ENCODE measurements around the gene ZGPAT. TPM values are rescaled to one million over a fixed set of nuclear protein-coding genes. Genes with fewer than 3 reads are reported as not detected.

ZGPAT gene
- total RNA-seq, 2 experiments from 2014 or later, result 15.3 to 21.9 TPM

DNA sequence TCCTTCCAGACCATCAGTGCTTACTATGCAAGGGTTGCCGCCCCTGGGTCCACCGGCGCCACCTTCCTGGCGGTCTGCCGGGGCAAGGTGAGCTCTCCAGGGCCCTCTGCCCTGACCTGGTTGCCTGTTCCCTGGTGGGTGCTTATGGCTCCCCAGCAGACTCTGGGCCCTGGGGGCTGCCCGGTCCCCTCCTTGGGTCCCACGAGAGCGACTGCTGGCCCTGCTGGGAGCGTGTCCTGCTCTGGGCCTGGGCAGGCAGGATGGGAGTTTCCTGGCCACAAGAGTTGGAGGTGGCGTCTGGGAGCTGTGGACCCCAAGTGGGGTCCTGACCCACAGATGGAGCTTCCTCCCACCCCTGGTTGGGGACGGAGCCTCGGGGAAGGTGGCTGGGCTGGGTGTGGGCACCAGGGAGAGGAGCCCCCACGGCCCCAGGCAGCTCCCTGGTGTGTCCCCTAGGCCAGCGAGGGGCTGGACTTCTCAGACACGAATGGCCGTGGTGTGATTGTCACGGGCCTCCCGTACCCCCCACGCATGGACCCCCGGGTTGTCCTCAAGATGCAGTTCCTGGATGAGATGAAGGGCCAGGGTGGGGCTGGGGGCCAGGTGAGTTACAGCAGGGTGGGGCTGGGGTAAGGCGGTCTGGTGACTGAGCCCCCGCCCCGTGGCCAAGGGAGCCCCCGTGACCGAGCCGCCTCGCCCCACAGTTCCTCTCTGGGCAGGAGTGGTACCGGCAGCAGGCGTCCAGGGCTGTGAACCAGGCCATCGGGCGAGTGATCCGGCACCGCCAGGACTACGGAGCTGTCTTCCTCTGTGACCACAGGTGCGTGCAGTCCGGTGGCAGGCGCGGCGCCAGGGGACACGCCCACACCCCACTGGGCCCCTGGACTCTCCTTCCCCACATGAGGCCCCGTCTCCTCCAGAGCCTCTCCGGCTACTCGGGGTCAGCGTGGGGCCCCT lies 18.5 kb upstream of the ZGPAT start:
- no peaks in the 10 kb centered on the region for H3K27me3 Mint-ChIP-seq
- intact Hi-C loops (cut with DNase I, micrococcal nuclease), result no loop called here
- ChIA-PET POLR2A (interaction anchor here (0.6 kb wide), 1 partner anchor 193 kb away, joined by 3 read pairs; no protein-coding TSS in a partner anchor), CTCF (no interaction called here)
- H3K27ac Mint-ChIP-seq, result no peak overlapping the region
- peaks cover 17% of the 10 kb centered on the region for H3K4me1 Mint-ChIP-seq
- H3K9me3 Mint-ChIP-seq (ENCODE audit: low read depth), result no peaks in the 10 kb centered on the region
- DNase-seq (peak; percentile 6), ATAC-seq (no peak)
- H3K36me3 Mint-ChIP-seq (ENCODE audit: low read depth), result peaks cover 15% of the 10 kb centered on the region
- no peak overlapping the region for H3K4me3 Mint-ChIP-seq

DNA sequence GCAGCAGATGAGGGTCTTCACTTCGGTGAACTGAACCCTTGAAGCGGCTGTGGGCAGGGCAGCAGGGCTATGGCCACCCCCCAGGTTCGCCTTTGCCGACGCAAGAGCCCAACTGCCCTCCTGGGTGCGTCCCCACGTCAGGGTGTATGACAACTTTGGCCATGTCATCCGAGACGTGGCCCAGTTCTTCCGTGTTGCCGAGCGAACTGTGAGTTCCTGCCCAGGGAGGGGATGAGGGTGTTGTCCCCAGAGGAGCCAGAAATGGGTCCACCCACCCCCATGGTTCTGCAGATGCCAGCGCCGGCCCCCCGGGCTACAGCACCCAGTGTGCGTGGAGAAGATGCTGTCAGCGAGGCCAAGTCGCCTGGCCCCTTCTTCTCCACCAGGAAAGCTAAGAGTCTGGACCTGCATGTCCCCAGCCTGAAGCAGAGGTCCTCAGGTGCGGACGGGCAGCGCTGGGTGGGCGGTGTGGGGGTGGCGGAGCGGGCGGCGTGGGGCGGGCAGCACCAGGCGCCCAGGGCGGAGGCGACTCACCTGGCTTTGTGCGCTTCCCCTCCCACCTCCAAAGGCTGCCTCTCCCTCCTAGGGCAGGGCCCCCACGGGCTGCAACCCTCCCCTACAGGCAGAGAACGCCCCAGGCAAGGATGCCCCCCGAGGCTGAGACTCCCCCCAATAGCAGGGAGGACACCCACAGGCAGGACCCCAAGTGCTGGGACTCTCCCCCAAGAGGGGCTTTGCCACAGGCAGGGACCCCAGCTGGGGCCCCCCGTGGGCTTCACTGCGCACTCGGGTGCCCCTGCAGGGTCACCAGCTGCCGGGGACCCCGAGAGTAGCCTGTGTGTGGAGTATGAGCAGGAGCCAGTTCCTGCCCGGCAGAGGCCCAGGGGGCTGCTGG lies 17.6 kb upstream of the ZGPAT start:
- Mint-ChIP-seq H3K4me1 (peaks cover 15% of the 10 kb centered on the region), H3K4me3 (no peak overlapping the region), H3K27ac (no peak overlapping the region), H3K27me3 (no peaks in the 10 kb centered on the region), H3K36me3 (ENCODE audit: low read depth) (peaks cover 15% of the 10 kb centered on the region), H3K9me3 (ENCODE audit: low read depth) (no peaks in the 10 kb centered on the region)
- ChIA-PET CTCF (no interaction called here), POLR2A (no interaction called here)
- intact Hi-C loops (cut with DNase I, micrococcal nuclease), result no loop called here
- ATAC-seq (no peak), DNase-seq (no peak)

DNA sequence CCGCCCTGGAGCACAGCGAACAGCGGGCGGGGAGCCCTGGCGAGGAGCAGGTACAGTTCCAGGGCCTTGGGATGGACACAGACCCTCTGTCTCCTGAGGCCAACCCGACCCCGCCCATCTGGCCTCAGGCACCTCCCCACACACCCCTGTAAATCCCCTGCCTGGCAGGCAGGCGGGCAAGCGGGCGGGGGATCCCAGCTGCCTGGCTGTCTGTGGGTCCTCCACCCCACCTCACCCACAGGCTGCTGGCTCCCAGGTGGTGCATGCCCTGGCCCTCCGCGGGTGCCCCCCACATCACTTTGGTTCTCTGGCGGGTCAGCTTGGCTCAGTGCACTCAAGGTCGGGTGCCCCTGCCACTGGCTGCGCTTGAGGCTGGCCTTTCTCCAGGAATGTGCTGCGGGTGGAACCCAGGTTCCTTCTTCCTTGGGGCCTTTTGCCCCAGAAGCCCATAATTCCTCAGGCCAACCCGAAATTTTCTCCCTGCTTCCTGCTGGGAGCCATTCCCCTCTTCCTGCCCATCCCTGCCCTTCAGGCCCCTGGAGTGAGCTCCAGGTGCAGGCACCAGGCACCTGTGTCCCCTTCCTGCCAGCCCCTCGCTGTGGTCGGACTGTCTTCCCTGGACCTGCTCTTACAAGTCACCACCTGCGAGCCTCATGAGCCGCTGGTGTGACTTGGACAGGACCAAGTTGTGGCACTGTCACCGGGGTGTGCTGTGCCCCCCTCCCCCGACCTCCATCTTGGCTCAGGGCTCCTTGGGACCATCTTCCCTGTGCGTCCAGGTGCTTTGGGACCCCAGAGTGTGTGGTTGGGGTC lies 16.7 kb upstream of the ZGPAT start:
- ATAC-seq (no peak), DNase-seq (peak; percentile 12)
- intact Hi-C loops (cut with DNase I, micrococcal nuclease), result no loop called here
- POLR2A ChIA-PET, result no interaction called here
- peaks cover 16% of the 10 kb centered on the region for H3K4me1 Mint-ChIP-seq
- H3K27me3 Mint-ChIP-seq, result no peaks in the 10 kb centered on the region
- peaks cover 15% of the 10 kb centered on the region for H3K36me3 Mint-ChIP-seq (ENCODE audit: low read depth)
- CTCF ChIA-PET, result no interaction called here
- H3K4me3 Mint-ChIP-seq, result no peak overlapping the region
- no peaks in the 10 kb centered on the region for H3K9me3 Mint-ChIP-seq (ENCODE audit: low read depth)
- H3K27ac Mint-ChIP-seq, result no peak overlapping the region

- no peak overlapping the region for H3K27ac Mint-ChIP-seq
- no peaks in the 10 kb centered on the region for H3K9me3 Mint-ChIP-seq (ENCODE audit: low read depth)
- intact Hi-C loops (cut with DNase I, micrococcal nuclease), result no loop called here
- H3K27me3 Mint-ChIP-seq, result no peaks in the 10 kb centered on the region
- DNase-seq, result no peak
- ChIA-PET CTCF (no interaction called here), POLR2A (no interaction called here)
- peaks cover 15% of the 10 kb centered on the region for H3K36me3 Mint-ChIP-seq (ENCODE audit: low read depth)
- ATAC-seq, result no peak
- H3K4me3 Mint-ChIP-seq, result no peak overlapping the region
- H3K4me1 Mint-ChIP-seq, result peaks cover 11% of the 10 kb centered on the region
Measured at GRCh38 chr20:63691711-63692435, 16.0 kb upstream of the ZGPAT start.

DNA sequence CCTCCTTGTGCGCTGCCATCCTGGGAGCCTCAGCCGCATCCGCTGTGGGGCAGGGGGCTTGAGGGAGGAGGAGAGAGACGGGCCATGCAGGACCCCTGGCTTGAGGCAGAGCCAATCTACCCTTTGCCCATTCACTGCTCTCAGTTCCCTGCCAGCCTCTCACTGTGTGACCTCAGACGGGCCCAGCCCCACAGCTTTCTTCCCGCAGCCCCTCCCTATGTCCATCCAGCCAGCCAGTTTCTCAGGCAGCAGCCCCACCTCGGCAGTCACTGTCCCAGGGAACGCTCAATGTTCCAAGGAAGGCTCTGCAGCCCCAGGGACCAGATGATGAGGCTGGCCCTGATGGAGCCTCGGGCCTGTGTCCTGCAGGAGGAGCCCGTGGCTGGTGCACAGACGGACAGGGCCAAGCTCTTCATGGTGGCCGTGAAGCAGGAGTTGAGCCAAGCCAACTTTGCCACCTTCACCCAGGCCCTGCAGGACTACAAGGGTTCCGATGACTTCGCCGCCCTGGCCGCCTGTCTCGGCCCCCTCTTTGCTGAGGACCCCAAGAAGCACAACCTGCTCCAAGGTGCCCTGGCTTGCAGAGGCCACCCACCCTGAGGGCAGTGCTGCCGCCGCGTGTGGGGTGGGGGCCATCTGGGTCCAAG lies 15.3 kb upstream of the ZGPAT start:
- no peak overlapping the region for H3K4me3 Mint-ChIP-seq
- ATAC-seq, result no peak
- intact Hi-C loops (cut with DNase I, micrococcal nuclease), result no loop called here
- no peaks in the 10 kb centered on the region for H3K27me3 Mint-ChIP-seq
- POLR2A ChIA-PET, result no interaction called here
- peaks cover 10% of the 10 kb centered on the region for H3K4me1 Mint-ChIP-seq
- peaks cover 15% of the 10 kb centered on the region for H3K36me3 Mint-ChIP-seq (ENCODE audit: low read depth)
- H3K27ac Mint-ChIP-seq, result no peak overlapping the region
- peak; percentile 6 for DNase-seq
- H3K9me3 Mint-ChIP-seq (ENCODE audit: low read depth), result no peaks in the 10 kb centered on the region
- CTCF ChIA-PET, result no interaction called here

DNA sequence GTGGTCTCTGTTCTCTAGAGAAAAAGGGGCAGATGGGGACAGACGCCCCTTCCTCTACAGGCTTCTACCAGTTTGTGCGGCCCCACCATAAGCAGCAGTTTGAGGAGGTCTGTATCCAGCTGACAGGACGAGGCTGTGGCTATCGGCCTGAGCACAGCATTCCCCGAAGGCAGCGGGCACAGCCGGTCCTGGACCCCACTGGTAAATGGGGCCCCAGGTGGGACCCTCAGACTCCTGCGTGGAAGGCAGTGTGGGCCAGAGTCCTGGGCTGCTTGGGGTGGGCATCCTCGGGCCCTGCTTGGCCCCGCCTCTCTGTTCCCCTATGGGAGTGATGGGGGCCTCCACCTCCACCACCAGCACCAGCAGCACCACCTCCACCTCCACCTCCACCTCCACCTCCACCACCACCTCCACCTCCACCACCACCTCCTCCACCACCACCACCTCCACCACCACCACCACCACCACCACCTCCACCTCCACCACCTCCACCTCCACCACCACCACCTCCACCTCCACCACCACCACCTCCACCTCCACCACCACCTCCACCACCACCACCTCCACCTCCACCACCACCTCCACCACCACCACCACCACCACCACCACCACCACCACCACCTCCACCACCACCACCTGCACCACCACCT lies 14.6 kb upstream of the ZGPAT start:
- H3K4me1 Mint-ChIP-seq, result peaks cover 14% of the 10 kb centered on the region
- H3K36me3 Mint-ChIP-seq (ENCODE audit: low read depth), result peaks cover 15% of the 10 kb centered on the region
- H3K9me3 Mint-ChIP-seq (ENCODE audit: low read depth), result no peaks in the 10 kb centered on the region
- H3K4me3 Mint-ChIP-seq, result peak overlapping the region; percentile 49
- intact Hi-C loops (cut with DNase I, micrococcal nuclease), result no loop called here
- H3K27ac Mint-ChIP-seq, result no peak overlapping the region
- ATAC-seq (no peak), DNase-seq (no peak)
- ChIA-PET CTCF (no interaction called here), POLR2A (no interaction called here)
- H3K27me3 Mint-ChIP-seq, result no peaks in the 10 kb centered on the region

DNA sequence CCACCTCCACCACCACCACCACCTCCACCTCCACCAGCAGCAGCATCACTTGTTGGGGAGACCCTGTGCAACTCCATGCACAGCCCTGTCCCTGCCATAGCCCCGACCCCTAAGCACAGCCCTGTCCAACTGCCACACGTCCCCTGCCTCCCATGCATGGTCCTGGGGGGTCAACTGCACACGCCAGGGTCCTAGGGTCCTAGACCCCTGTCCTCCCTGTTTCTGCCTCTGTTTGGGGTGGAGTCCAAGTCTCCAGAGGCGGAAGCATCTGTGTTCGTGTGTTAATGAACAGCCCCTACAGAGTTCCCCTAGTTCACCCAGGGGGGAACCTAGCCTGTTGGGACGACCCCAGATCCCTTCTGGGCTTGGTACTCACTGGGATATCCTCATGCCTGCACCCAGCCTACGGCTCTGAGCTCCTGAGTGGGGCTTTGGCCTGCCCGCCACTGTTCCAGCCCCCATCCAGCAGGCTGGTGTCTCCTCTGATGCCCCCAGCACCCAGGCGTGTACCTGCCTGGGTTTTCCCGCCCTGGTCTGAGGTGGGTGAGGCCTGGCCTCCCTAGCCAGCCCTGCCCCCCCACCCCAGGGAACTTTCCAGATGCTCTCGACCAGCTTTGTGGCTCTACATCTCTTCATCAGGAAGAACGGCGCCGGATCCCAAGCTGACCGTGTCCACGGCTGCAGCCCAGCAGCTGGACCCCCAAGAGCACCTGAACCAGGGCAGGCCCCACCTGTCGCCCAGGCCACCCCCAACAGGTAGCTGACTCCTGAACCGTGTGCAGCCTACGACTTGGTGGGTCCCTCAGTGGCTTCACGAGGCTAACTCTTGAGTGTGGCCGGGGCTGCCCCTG lies 13.9 kb upstream of the ZGPAT start:
- ChIA-PET CTCF (no interaction called here), POLR2A (no interaction called here)
- no peaks in the 10 kb centered on the region for H3K9me3 Mint-ChIP-seq (ENCODE audit: low read depth)
- ATAC-seq (no peak), DNase-seq (no peak)
- H3K27me3 Mint-ChIP-seq, result no peaks in the 10 kb centered on the region
- intact Hi-C loops (cut with DNase I, micrococcal nuclease), result no loop called here
- peaks cover 19% of the 10 kb centered on the region for H3K4me1 Mint-ChIP-seq
- peak overlapping the region; percentile 49 for H3K4me3 Mint-ChIP-seq
- H3K27ac Mint-ChIP-seq, result no peak overlapping the region
- H3K36me3 Mint-ChIP-seq (ENCODE audit: low read depth), result peaks cover 15% of the 10 kb centered on the region

GRCh38 chr20:63694584-63695423 lies 13.0 kb upstream of the ZGPAT start:
- ATAC-seq, result no peak
- POLR2A ChIA-PET, result no interaction called here
- Mint-ChIP-seq H3K4me3 (no peak overlapping the region), H3K9me3 (ENCODE audit: low read depth) (no peaks in the 10 kb centered on the region), H3K36me3 (ENCODE audit: low read depth) (peaks cover 15% of the 10 kb centered on the region), H3K27me3 (no peaks in the 10 kb centered on the region), H3K4me1 (peaks cover 24% of the 10 kb centered on the region), H3K27ac (no peak overlapping the region)
- DNase-seq, result peak; percentile 5
- intact Hi-C loops (cut with DNase I, micrococcal nuclease), result loop anchor here in 1 of 2 experiments (5.0 kb wide), 1 partner anchor 42 kb away; the partner anchor contains the start of genes LIME1 and SLC2A4RG
- CTCF ChIA-PET, result no interaction called here
